ENCODE measurements around the gene C17orf67. TPM values are rescaled to one million over a fixed set of nuclear protein-coding genes. Genes with fewer than 3 reads are reported as not detected.

The C17orf67 gene
- total and polyA plus RNA-seq, 2 of the 13 experiments (the other 11 are each of a cell fraction or from before 2014, with no cell fraction given), result 0.41 to 0.86 TPM

- TF ChIP-seq ZBTB40 (IDR thresholded peaks at IDR 0.05) (no peak), ZBTB40 (CRISPR knock-in tag; IDR thresholded peaks at IDR 0.05) (0 out of 2 replicates have a peak, but pooled peaks have one; percentile 38), NPAS2 (CRISPR knock-in tag; IDR thresholded peaks at IDR 0.05; ENCODE audit: borderline replicate concordance) (no peak), ZNF800 (CRISPR knock-in tag; IDR thresholded peaks at IDR 0.05) (peak; percentile 85; the same call in 1 of the 2 replicates), SRF (IDR thresholded peaks at IDR 0.05; ENCODE audit: low read depth, low read length) (no peak), NCOA1 (CRISPR knock-in tag; IDR thresholded peaks at IDR 0.05) (no peak), SP5 (CRISPR knock-in tag; IDR thresholded peaks at IDR 0.05; ENCODE audit: borderline replicate concordance, low read depth) (peak; percentile 53; the same call in 1 of the 2 replicates), ARNT2 (CRISPR knock-in tag; IDR thresholded peaks at IDR 0.05; ENCODE audit: low read depth) (0 out of 2 replicates have a peak, but pooled peaks have one; percentile 33)
- TF ChIP-seq, protein P1, sequence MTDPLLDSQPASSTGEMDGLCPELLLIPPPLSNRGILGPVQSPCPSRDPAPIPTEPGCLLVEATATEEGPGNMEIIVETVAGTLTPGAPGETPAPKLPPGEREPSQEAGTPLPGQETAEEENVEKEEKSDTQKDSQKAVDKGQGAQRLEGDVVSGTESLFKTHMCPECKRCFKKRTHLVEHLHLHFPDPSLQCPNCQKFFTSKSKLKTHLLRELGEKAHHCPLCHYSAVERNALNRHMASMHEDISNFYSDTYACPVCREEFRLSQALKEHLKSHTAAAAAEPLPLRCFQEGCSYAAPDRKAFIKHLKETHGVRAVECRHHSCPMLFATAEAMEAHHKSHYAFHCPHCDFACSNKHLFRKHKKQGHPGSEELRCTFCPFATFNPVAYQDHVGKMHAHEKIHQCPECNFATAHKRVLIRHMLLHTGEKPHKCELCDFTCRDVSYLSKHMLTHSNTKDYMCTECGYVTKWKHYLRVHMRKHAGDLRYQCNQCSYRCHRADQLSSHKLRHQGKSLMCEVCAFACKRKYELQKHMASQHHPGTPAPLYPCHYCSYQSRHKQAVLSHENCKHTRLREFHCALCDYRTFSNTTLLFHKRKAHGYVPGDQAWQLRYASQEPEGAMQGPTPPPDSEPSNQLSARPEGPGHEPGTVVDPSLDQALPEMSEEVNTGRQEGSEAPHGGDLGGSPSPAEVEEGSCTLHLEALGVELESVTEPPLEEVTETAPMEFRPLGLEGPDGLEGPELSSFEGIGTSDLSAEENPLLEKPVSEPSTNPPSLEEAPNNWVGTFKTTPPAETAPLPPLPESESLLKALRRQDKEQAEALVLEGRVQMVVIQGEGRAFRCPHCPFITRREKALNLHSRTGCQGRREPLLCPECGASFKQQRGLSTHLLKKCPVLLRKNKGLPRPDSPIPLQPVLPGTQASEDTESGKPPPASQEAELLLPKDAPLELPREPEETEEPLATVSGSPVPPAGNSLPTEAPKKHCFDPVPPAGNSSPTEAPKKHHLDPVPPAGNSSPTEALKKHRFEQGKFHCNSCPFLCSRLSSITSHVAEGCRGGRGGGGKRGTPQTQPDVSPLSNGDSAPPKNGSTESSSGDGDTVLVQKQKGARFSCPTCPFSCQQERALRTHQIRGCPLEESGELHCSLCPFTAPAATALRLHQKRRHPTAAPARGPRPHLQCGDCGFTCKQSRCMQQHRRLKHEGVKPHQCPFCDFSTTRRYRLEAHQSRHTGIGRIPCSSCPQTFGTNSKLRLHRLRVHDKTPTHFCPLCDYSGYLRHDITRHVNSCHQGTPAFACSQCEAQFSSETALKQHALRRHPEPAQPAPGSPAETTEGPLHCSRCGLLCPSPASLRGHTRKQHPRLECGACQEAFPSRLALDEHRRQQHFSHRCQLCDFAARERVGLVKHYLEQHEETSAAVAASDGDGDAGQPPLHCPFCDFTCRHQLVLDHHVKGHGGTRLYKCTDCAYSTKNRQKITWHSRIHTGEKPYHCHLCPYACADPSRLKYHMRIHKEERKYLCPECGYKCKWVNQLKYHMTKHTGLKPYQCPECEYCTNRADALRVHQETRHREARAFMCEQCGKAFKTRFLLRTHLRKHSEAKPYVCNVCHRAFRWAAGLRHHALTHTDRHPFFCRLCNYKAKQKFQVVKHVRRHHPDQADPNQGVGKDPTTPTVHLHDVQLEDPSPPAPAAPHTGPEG (CRISPR knock-in tag; IDR thresholded peaks at IDR 0.05), result 0 out of 2 replicates have a peak, but pooled peaks have one; percentile 55
Measured at GRCh38 chr17:56779898-56780777, 53.6 kb downstream of the C17orf67 start (continued).
